ENCODE results near the gene VWA3B.

Gene VWA3B

GRCh38 chr2:98269830-98270229, 182.9 kb downstream of the VWA3B start:
- no peak overlapping the region for H3K4me3 Mint-ChIP-seq
- no peak overlapping the region for H3K27ac Mint-ChIP-seq
- no peaks in the 10 kb centered on the region for H3K4me1 Mint-ChIP-seq (ENCODE audit: low read depth in 2 of 2)
- H3K36me3 Mint-ChIP-seq (ENCODE audit: insufficient read depth), result no peaks in the 10 kb centered on the region
- no peak for ATAC-seq (replicated peaks)
- peaks cover 33 to 61% of the 10 kb centered on the region in 2 donors for H3K27me3 Mint-ChIP-seq
- no peaks in the 10 kb centered on the region for H3K9me3 Mint-ChIP-seq
- DNase-seq, result no peak

- peaks cover 60 to 88% of the 10 kb centered on the region in 2 donors for H3K27me3 Mint-ChIP-seq
- no peak overlapping the region for H3K27ac Mint-ChIP-seq
- no peak for ATAC-seq (replicated peaks)
- H3K4me3 Mint-ChIP-seq, result no peak overlapping the region
- H3K4me1 Mint-ChIP-seq (ENCODE audit: low read depth in 2 of 2), result no peaks in the 10 kb centered on the region
- no peaks in the 10 kb centered on the region for H3K36me3 Mint-ChIP-seq (ENCODE audit: insufficient read depth)
- no peaks in the 10 kb centered on the region for H3K9me3 Mint-ChIP-seq
- DNase-seq, result no peak
Observed at GRCh38 chr2:98277162-98277859, 190.3 kb downstream of the VWA3B start.

GRCh38 chr2:98278074-98278473, 191.1 kb downstream of the VWA3B start:
- Mint-ChIP-seq H3K9me3 (no peaks in the 10 kb centered on the region), H3K4me1 (ENCODE audit: low read depth in 2 of 2) (no peaks in the 10 kb centered on the region), H3K27me3 (peaks cover 67 to 87% of the 10 kb centered on the region in 2 donors), H3K27ac (no peak overlapping the region), H3K36me3 (ENCODE audit: insufficient read depth) (no peaks in the 10 kb centered on the region), H3K4me3 (no peak overlapping the region)
- ATAC-seq (replicated peaks) (no peak), DNase-seq (no peak)

- Mint-ChIP-seq H3K4me1 (ENCODE audit: low read depth in 2 of 2) (no peaks in the 10 kb centered on the region), H3K9me3 (no peaks in the 10 kb centered on the region), H3K4me3 (no peak overlapping the region), H3K27ac (peak overlapping the region in 1 of 2 donors; percentile 2), H3K36me3 (ENCODE audit: insufficient read depth) (no peaks in the 10 kb centered on the region), H3K27me3 (peaks cover 62 to 64% of the 10 kb centered on the region in 2 donors)
- ATAC-seq (replicated peaks), result no peak
- no peak for DNase-seq
Observed at GRCh38 chr2:98280376-98281102, 193.6 kb downstream of the VWA3B start.

- no peaks in the 10 kb centered on the region for H3K4me1 Mint-ChIP-seq (ENCODE audit: low read depth in 2 of 2)
- no peaks in the 10 kb centered on the region for H3K36me3 Mint-ChIP-seq (ENCODE audit: insufficient read depth)
- H3K27me3 Mint-ChIP-seq, result peaks cover 67% of the 10 kb centered on the region in 2 donors
- DNase-seq (no peak), ATAC-seq (replicated peaks) (no peak)
- no peak overlapping the region for H3K4me3 Mint-ChIP-seq
- H3K9me3 Mint-ChIP-seq, result no peaks in the 10 kb centered on the region
- H3K27ac Mint-ChIP-seq, result no peak overlapping the region
Observed at GRCh38 chr2:98281607-98282006, 194.6 kb downstream of the VWA3B start.

GRCh38 chr2:98282109-98282508, 195.1 kb downstream of the VWA3B start:
- Mint-ChIP-seq H3K27me3 (peaks cover 70 to 72% of the 10 kb centered on the region in 2 donors), H3K4me1 (ENCODE audit: low read depth in 2 of 2) (no peaks in the 10 kb centered on the region), H3K9me3 (no peaks in the 10 kb centered on the region), H3K4me3 (no peak overlapping the region), H3K36me3 (ENCODE audit: insufficient read depth) (no peaks in the 10 kb centered on the region), H3K27ac (no peak overlapping the region)
- ATAC-seq (replicated peaks), result no peak
- no peak for DNase-seq

- no peak for ATAC-seq (replicated peaks)
- H3K27me3 Mint-ChIP-seq, result peaks cover 66 to 86% of the 10 kb centered on the region in 2 donors
Observed at GRCh38 chr2:98293030-98293429, 206.1 kb downstream of the VWA3B start.

GRCh38 chr2:98293931-98294687, 207.1 kb downstream of the VWA3B start:
- H3K27me3 Mint-ChIP-seq, result peaks cover 67 to 82% of the 10 kb centered on the region in 2 donors
- no peak for DNase-seq
- H3K27ac Mint-ChIP-seq, result no peak overlapping the region
- H3K4me3 Mint-ChIP-seq, result no peak overlapping the region
- no peak for ATAC-seq (replicated peaks)
- peaks cover 7% of the 10 kb centered on the region in 2 donors for H3K9me3 Mint-ChIP-seq
- no peaks in the 10 kb centered on the region for H3K36me3 Mint-ChIP-seq (ENCODE audit: insufficient read depth)
- H3K4me1 Mint-ChIP-seq (ENCODE audit: low read depth in 2 of 2), result no peaks in the 10 kb centered on the region

More at GRCh38 chr2:98293030-98293429, 206.1 kb downstream of the VWA3B start:
- Mint-ChIP-seq H3K27ac (no peak overlapping the region), H3K36me3 (ENCODE audit: insufficient read depth) (no peaks in the 10 kb centered on the region), H3K9me3 (peaks cover 7% of the 10 kb centered on the region in 2 donors), H3K4me1 (ENCODE audit: low read depth in 2 of 2) (no peaks in the 10 kb centered on the region), H3K4me3 (no peak overlapping the region)
- no peak for DNase-seq

GRCh38 chr2:98294711-98295110, 207.7 kb downstream of the VWA3B start:
- H3K4me3 Mint-ChIP-seq, result no peak overlapping the region
- no peaks in the 10 kb centered on the region for H3K4me1 Mint-ChIP-seq (ENCODE audit: low read depth in 2 of 2)
- no peak overlapping the region for H3K27ac Mint-ChIP-seq
- no peaks in the 10 kb centered on the region for H3K36me3 Mint-ChIP-seq (ENCODE audit: insufficient read depth)
- H3K27me3 Mint-ChIP-seq, result peaks cover 67 to 82% of the 10 kb centered on the region in 2 donors
- no peak for DNase-seq
- no peak for ATAC-seq (replicated peaks)
- peaks cover 6 to 7% of the 10 kb centered on the region in 2 donors for H3K9me3 Mint-ChIP-seq

GRCh38 chr2:98295275-98295674, 208.3 kb downstream of the VWA3B start:
- DNase-seq, result no peak
- no peak for ATAC-seq (replicated peaks)
- Mint-ChIP-seq H3K36me3 (ENCODE audit: insufficient read depth) (no peaks in the 10 kb centered on the region), H3K9me3 (peaks cover 0 to 3% of the 10 kb centered on the region in 2 donors), H3K4me3 (no peak overlapping the region), H3K27ac (no peak overlapping the region), H3K27me3 (peaks cover 67 to 80% of the 10 kb centered on the region in 2 donors), H3K4me1 (ENCODE audit: low read depth in 2 of 2) (no peaks in the 10 kb centered on the region)

GRCh38 chr2:98295721-98296414, 208.9 kb downstream of the VWA3B start:
- ATAC-seq (replicated peaks) (no peak), DNase-seq (no peak)
- Mint-ChIP-seq H3K27me3 (peaks cover 67 to 80% of the 10 kb centered on the region in 2 donors), H3K36me3 (ENCODE audit: insufficient read depth) (no peaks in the 10 kb centered on the region), H3K4me1 (ENCODE audit: low read depth in 2 of 2) (no peaks in the 10 kb centered on the region), H3K9me3 (peaks cover 0 to 2% of the 10 kb centered on the region in 2 donors), H3K4me3 (no peak overlapping the region), H3K27ac (no peak overlapping the region)

- DNase-seq, result no peak
- Mint-ChIP-seq H3K9me3 (no peaks in the 10 kb centered on the region), H3K27ac (no peak overlapping the region), H3K4me1 (ENCODE audit: low read depth in 2 of 2) (no peaks in the 10 kb centered on the region), H3K27me3 (peaks cover 65 to 78% of the 10 kb centered on the region in 2 donors), H3K4me3 (no peak overlapping the region), H3K36me3 (ENCODE audit: insufficient read depth) (no peaks in the 10 kb centered on the region)
- no peak for ATAC-seq (replicated peaks)
Observed at GRCh38 chr2:98296440-98296839, 209.5 kb downstream of the VWA3B start.

Measured in effector memory CD8-positive, alpha-beta T cell (primary cell).